Measurements from ENCODE around the gene GPR139. TPM values are rescaled to one million over a fixed set of nuclear protein-coding genes. Genes with fewer than 3 reads are reported as not detected.

Gene GPR139
- total RNA-seq: not detected in 2 replicates

GRCh38 chr16:20073203-20074098 lies at the start of gene GPR139:
TSS of gene GPR139 (minus strand) at chr16:20073890. CDS start at chr16:20073616, 274 bp downstream.

Other genes with a start within 250 kb of the GPR139 start
- 23.5 and 23.8 TPM in 2 replicates for gene GPRC5B, start 189.0 kb downstream of the GPR139 start, total RNA-seq